GM10847 (cell line): Measurements from ENCODE around the gene PAQR5.

Experiments used
- POLR2A ChIP-seq: IDR thresholded peaks from 2 replicates; pipeline ENCODE4 v1.6.1; 2011; ENCODE audit not compliant: insufficient read length; ENCODE audit errors: extremely low read depth

The PAQR5 gene, protein sequence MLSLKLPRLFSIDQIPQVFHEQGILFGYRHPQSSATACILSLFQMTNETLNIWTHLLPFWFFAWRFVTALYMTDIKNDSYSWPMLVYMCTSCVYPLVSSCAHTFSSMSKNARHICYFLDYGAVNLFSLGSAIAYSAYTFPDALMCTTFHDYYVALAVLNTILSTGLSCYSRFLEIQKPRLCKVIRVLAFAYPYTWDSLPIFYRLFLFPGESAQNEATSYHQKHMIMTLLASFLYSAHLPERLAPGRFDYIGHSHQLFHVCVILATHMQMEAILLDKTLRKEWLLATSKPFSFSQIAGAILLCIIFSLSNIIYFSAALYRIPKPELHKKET

DNA sequence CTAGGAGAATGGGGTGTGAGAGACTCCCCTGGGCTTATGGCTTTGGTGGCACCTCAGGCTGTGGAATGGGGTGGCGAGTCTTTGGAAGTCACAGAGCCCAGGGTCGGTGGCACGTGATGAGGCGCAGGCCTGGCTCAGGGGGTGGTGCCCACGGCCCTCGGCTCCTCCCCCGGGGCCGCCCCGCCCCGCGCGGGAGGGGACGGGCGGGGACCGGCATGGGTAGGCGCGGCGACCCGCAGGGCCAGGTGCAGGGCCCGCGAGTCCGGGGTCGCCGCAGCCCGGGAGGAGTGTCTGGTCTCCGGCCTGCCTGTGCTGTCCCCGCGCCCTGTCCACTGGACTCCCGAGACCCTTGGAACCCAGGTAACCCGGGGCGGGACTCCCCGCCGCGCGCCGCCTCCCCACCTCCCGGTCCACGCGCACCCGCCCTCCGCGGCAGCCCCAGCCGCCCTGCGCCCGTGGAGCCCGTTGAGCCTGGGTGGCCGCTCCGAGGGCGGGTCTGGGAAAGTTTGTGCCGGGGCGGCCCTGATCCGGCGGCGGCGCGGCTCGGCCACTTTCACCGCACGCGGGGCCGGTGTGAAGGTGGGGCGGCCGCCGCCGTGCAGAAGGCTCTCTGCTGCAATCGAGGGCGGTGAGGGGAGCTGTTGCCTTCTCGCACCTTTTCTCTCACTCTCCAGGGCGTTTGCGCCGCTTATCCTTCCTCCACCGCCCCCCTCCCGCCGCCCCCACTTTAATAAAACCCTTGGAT, at the start of gene PAQR5:
PAQR5 (plus strand) TSS at position 216 of the 745 bp plus-strand sequence. CDS start 61,169 bp downstream, outside the sequence.
- no peak for TF ChIP-seq POLR2A

DNA sequence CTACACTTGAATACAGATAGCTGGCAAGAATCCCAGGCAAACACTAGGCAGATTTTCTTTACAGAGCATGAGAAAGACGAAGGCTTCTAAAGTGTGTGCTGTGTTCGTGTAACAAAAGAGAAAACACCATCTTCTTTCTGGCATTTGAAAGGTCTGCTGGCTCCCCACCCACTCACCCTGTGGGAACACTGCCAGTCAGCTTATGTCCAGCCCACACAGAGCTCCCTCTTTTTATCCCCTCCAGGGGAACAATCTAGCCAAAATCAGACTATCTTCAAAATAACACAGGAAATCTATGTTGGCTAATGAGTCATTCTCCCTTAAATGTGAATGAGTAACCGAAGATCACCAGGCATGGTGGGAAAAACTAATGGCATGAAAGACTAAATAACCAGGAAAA, 45.6 kb upstream of the PAQR5 start:
- no peak for TF ChIP-seq POLR2A

DNA sequence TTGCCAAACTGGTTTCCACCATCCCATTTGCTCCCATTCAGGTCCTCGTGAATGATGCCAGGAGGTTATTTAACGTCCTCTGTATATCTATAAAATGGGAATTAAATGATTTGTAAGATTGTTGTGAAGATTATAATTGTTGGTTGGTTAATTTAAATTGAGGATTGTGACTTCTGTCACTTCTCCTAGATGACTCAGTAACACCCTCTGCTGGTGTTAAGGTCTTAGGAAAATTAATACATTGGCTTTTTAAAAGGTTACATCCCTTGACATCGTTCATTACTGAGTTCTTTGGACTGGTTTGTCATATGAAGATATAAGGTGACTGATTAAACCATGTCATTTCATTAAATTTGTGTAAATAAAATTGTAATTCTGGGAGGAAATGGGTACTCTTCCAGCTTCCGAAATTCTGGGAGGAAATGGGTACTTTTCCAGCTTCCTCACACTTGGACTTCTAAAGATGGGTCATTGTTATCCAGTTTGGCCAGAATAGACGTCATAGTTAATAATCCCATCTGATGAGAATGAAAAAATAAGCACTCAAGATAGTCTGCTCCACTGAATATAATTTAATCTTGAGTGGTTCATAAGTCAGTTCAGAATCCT, 33.3 kb upstream of the PAQR5 start:
- no peak for TF ChIP-seq POLR2A

DNA sequence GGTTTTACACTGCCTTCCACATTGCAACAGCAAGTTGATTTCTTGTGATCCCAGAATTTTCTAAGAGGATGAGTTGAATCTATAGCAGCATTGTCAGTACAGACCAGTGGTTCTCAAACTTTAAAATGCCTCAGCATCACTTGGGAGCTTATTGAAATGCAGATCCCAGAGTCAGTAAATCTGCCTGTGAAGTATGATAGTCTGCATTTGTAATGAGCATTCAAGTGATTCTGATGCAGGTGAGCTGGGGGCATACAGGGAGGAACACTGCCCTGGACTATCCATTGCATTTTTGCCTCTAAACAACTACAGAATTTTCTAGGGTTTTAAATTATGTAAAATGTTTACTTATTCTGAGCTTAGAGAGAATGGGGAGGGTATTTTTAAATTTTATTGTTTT, 27.5 kb upstream of the PAQR5 start:
- TF ChIP-seq POLR2A, result no peak

DNA sequence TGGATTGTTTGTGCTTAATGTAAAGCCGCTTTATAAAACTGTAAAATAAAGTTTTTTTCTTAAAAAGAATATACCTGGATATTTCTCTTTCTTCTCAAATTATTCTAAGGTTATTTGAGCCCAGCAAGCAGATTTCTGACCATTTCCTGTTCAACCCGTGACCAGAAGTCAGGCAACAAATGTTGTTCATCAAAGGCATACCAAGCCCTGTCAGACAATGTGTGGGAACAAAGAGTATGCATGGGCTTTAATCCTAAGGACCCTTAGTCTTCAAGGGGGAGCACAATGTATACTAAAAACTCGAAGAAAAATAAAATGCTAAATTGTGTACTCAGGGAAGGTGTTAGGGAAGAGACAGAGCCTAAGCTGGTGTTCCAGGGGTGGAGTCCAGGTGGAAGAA, 26.6 kb upstream of the PAQR5 start:
- no peak for TF ChIP-seq POLR2A

DNA sequence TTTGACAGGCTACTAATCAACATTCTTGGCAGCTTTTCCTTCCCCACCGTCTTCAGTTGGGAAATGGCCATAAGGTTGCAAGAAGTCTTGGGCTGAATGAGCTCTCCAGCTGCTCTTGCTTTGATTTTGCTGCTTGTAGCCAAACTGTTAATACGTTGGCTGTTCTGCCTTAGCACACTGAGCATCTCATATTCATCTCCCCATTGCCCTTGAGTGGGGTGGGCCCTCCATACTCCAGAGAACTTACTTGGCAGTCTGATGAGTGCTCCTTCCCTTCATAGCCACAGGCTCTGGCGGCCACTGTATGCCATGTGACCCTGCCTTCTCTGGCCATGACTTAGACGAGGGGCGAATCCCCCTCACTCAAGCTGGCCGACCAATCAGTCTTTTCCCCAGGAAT, 25.8 kb upstream of the PAQR5 start:
- no peak for TF ChIP-seq POLR2A

DNA sequence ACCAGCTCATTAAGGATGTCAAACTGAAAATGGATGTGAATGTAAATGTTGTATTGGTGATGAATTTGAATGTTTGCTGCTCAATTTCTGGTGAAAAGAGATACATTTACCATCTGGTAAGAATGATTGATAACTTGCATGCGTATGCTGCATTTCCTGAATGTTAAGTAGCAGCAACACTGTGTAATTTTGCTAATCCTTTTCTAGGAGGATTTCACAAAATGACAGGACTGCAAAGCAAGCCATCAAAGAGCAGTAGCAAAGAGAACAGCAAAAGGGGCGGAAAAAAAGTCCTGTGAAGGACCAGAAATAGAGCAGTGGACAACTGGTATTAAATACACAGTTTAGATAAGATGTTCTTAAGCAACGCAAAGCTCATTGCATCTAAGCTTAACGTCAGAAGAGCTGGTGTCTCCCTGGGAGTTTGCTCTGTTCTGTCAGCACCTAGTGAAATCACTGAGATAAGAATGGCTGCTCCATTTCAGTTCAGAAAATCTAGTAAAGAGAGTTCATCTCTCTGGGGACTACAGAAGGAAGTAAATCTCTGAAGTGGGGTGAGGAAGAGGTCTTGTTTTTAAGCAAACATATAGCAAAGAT, 23.5 kb upstream of the PAQR5 start:
- TF ChIP-seq POLR2A, result no peak

DNA sequence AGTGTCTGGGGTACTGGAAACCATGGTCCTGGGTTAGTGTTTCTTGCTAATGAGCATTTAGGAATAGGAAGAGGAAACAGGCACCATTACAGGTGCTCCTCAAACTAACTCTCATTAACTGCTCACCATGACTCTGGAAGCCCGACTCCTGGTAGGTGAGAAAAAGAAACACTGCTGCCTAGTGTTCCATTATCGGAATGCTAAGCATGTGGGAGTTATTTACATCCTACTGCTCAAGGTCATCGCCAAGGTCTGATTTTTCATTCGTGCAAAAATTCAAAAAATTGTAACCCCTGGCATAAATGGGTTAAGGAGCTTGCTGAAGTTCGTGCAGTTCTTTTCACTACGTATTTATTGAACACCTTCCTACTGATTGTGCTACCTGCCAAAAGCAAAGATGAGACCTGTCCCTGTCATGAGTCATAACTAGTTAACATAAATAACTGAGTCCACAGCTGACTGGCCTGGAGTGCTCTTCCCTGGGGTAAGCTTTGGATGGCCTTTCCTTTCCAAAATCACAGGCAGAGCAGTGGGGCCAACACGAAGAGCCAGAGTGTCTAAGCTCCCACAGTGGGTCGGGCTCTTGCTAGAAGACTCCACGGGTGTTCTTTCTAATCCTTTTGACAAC, 22.7 kb upstream of the PAQR5 start:
- no peak for TF ChIP-seq POLR2A

DNA sequence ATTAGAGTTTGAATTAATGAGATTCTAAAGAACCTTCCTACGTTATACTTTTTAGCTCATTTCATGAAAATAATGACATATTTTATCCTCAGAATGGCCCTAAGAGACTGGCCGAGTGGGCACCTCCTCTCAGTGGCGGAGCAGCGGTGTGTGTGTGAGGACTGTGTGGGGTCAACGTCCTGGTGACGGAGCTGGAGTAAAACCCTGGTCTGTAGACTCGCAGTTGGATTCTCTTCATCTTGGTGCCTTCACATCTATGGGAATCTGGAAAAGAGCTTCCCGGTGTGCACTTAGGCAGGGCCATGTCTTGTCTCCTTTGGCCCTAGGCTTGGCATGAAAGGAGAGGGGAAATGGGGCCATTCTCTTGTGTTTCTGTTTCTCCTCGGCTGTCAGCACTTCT, 21.4 kb upstream of the PAQR5 start:
- TF ChIP-seq POLR2A, result no peak

DNA sequence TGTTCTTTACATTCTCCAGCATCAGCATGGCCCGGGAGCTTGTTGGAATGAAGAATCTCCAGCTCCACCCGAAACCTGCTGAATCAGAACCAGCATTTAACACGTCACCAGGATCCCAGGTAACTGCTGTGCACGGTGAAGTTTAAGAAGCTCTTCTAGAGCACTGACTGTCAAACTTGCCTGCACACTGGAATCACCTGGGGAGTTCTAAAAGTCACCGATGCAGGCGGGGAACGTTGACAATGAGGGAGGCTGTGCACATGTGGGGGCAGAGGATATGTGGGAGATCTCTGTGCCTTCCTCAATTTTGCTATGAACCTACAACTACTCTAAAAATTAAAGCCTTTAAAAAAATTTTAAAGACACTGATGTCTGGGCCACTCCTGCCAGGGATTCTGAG, 19.1 kb upstream of the PAQR5 start:
- no peak for TF ChIP-seq POLR2A

DNA sequence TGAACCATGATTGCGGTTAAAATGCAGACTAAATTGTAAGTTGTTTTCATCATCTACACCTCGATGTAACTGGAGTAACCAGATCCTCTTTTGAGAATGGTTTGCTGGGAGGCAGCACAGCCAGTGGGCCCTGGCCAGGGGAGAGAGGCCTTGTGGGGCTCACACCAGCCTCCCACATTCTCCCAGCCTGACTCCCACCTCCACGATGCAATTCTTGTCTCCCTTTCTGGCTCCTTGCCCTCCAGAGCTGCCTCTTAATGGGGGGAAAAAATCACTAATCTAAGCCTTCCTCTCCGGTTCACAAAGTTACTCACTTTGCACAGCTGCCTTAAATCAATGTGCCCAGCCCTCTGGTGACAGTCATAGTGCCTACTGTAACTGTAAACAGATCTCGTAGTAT, 17.9 kb upstream of the PAQR5 start:
- TF ChIP-seq POLR2A, result no peak

DNA sequence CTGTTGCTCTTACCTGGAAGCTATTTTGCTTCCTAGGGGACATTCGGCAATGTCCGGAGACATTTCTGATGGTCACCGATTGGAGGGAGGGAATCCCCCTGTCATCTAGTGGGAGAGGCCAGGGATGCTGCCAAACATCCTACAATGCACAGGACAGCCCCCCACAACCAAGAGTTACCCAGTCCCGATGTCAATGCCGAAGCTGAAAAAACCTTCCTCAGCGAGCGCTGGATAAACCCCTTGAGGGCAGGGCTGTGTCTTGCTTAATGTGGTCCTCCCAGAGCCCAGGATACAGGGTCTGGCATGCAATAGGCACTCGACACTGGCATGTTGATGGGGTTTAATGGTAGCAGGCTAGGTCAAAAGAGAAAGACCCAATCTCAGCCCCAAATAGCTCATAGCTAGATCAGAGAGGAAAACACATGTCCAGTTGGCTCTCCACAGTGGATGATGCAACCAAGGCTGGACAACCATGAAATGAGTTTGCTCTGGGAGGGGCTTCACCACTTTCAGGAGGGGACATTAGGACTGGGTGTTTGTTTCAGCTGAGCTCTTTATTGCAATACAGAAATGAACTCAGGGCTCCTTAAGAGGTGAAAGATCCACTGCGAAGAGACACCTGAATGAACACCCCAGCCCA, 16.5 kb upstream of the PAQR5 start:
- no peak for TF ChIP-seq POLR2A

DNA sequence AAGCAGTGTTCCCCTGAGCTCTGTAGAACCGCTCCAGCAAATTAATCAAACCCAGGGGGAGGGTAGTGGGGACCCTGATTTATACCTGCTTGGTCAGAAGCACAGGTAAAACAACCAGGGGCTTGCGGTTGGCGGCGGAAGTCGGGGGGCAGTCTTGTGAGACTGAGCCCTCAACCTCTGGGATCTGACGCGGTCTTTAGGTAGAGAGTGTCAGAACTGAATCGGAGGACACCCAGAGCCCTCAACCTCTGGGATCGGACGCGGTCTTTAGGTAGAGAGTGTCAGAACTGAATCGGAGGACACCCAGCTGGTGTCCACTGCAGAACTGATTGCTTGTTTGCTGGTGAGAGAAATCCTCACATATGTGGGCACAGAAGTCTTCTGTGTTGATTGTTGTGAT, 12.9 kb upstream of the PAQR5 start:
- TF ChIP-seq POLR2A, result no peak

DNA sequence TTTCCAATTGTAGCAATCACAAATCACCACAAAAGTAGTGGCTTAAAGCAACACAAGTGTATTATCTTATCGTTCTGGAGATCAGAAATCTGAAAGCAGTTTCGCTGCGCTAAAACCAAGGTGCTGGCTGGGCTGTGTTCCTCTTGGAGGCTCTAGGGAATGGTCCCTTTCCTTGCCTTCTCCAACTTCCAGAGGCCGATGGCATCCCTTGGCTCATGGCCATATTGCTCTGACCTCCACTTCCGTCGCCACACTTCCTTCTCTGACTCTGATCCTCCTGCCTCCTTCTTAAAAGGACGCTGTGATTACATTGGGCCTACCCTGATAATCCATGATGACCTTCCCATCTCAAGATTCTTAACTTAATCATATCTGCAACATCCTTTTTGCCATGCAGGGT, 10.7 kb upstream of the PAQR5 start:
- TF ChIP-seq POLR2A, result no peak

DNA sequence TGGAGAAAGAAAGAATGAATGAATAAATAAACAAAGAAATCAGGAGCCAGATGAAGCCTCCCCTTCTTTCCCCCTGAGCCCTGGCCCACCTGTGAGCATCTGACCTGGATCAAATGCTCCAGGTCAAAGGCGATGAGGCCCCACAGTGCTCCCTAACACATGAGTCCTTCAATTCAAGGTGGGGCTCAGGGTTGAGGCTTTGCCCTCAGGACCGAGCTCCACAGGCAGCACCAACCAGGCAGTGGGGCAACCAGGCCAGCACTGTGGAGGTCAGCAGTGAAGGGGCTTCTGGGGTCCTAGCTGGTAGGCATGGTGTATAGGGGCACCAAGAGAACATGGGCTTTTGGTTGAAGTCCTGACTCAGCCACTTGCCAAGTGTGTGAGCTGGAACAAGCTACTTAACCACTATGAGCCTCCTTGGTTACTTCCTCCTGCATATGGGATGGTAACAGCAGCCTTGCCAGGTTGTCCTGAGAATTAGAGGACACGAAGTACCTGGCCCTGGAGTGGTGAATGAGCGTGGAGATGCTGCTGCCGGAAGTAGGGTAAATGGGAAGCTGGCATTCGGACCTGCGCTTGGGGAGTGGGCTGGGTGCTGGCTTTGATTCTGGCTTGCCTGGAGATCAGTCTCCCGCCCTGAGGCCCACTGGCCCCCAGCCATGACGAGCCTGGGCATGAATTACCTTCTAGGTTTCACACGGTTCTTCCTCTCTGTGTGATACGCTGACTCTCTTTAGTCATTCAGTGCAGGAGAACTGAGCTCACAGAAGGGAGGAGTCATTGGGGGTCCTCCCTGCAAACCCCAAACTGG, 10.0 kb upstream of the PAQR5 start:
- TF ChIP-seq POLR2A, result no peak
